Gastrocnemius medialis (tissue), 4 donors: ENCODE data around the gene NCK1.
"Not testable (repeated sequence)": the region's sequence is repeated elsewhere in the genome, so short reads cannot be mapped to it uniquely, and the experiment has no call there.

Experiments
- POLR2A ChIP-seq, 2 donors: fragments of 450-650 bp; IDR thresholded peaks; one replicate each; pipeline ENCODE4 v1.6.1; 2017; ENCODE audit warnings: antibody characterized with exemption in 2 of 2, mild to moderate bottlenecking in 2 of 2, moderate library complexity in 2 of 2
- TF ChIP-seq, protein P1 (sequence below), 5 experiments: fragments of 450-650 bp in 3 of 5; fragments of 200-600 bp in 2 of 5; sonication (generic) in 2 of 5; IDR thresholded peaks in 4 of 5; conservative IDR thresholded peaks in 1 of 5; 1 replicate in 4 of 5; 2 replicates in 1 of 5; pipeline ENCODE4 v1.5.1; 2016 to 2019; ENCODE audit warnings: antibody characterized with exemption in 5 of 5, mild to moderate bottlenecking in 3 of 5, moderate library complexity in 3 of 5

DNA sequence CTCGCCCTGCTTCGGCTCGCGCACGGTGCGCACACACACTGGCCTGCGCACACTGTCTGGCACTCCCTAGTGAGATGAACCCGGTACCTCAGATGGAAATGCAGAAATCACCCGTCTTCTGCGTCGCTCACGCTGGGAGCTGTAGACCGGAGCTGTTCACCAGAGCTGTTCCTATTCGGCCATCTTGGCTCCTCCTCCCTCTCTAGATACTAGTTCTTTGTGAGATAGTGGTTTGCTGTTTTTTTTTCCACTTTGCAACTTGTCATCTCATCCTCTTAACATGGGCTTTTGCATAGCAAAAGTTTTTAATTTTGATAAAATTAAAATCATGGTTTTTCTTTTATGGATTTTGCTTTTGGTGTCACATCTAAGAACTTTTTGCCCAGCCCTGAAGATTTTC, 107.5 kb downstream of the NCK1 start:
- TF ChIP-seq, protein P1, sequence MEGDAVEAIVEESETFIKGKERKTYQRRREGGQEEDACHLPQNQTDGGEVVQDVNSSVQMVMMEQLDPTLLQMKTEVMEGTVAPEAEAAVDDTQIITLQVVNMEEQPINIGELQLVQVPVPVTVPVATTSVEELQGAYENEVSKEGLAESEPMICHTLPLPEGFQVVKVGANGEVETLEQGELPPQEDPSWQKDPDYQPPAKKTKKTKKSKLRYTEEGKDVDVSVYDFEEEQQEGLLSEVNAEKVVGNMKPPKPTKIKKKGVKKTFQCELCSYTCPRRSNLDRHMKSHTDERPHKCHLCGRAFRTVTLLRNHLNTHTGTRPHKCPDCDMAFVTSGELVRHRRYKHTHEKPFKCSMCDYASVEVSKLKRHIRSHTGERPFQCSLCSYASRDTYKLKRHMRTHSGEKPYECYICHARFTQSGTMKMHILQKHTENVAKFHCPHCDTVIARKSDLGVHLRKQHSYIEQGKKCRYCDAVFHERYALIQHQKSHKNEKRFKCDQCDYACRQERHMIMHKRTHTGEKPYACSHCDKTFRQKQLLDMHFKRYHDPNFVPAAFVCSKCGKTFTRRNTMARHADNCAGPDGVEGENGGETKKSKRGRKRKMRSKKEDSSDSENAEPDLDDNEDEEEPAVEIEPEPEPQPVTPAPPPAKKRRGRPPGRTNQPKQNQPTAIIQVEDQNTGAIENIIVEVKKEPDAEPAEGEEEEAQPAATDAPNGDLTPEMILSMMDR (IDR thresholded peaks at IDR 0.05 in 4 of 5, conservative IDR thresholded peaks at IDR 0.05 in 1 of 5) = not testable (repeated sequence)
- TF ChIP-seq POLR2A (IDR thresholded peaks at IDR 0.05) = not testable (repeated sequence)
